ENCODE results near the gene ADARB2.

Gene ADARB2

DNA sequence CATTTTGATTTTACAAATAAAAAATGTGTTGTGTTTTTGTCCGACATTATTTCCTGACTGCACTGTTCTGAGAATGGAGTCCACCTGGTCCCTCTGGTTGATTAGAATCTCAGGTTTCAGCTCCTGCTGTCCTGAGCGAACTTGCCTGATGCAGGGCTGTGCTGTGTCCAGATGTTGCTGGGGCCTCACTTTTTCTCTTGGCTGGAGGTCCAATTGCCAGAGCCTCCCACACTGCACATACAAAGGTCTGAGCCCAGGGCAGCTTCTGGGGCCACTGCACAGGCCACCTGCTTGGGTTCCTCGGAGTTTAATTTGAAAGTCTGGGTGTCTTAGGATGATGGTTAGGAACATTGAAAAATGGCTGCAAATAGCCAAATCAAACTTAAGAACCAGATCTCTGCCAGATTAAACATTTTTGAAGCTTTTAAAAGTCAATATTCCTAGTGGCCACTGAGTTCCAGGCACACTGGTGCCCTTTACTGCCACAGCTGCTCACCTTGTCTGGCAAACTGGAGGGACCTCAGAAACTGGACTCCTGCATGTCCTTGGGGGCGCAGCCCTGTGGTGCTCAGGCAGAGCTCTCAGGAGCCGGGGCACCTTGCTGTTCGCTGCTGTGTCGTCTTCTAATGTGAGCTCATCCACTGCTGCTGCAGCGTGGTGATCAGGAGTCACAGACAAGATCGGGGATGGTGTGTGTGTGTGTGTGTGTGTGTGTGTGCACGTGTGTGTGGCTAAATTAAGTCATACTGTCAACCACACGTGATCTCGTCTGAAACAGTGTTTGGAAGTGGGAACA lies 606.1 kb downstream of the ADARB2 start:
- DNase-seq: no peak

DNA sequence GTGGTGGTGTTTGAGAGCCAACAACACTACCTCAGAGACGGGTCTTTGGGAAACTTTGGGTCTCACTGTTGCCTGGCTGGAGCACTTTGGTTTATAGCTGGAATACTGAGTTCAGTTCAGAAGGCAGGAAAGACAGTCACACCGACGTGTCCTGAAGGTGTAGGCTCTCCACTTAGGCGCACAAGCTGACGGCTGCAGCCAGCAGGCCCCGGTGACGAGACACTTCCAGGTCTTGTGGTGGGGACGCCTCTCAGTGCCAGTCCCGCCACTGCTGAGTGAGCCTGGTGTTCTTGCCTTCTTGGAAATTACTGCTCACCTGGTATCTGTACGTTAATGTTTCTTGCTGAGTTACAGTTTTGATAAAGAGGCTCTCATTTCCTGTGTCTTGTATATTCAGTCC lies 607.1 kb downstream of the ADARB2 start:
- DNase-seq: no peak

DNA sequence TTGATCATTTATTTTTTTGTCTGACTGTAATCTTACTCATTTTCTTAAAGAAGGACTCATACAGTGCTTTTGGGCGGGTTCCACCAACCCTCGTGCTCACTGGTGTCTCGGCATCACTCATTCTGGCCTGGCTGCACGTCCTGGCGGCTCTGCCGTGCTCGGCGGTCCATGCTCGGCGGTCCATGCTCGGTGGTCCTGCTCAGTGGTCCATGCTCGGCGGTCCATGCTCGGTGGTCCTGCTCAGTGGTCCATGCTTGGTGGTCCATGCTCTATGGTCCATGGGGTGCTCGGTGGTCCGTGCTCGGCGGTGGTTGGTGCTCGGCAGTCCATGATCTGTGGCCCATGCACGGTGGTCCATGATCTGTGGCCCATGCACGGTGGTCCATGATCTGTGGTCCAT lies 608.7 kb downstream of the ADARB2 start:
- no peak for DNase-seq

DNA sequence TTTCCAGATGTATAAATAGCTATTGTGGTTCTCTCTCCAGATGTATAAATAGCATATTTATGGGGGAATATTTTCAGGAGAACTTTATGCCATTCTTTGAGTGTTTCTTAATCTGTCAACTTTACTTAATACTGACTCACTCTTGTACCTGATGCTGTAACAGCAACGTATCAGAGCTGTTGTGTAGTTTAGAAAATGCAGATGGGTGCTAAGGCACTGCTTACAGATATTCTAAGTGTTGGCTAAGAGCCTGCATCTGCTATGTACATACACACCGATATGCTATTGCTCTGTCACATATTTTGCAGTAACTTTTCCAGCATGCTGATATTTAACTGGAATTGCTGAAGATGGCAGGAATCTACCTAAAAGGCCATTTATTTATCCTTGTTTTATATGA lies 609.2 kb downstream of the ADARB2 start:
- DNase-seq: no peak

DNA sequence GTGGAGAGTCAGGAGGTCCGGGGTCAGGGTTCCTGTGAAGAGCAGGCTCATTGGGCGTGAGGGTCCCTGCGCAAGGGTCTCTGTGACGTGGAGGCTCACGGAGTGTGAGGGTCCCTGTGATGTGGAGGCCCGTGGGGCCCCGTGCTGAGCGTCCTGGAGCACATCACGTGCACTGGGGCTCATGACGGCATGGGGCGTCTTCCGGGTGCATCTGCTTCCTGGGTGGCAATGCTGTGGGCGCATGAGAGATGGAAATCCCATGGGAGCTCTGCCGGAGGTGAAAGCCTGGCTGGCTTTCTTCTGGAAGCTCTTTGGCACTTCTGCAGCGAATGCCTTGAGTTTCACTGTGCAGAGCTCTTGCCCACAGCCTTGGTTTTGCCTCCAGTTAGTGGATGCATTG lies 609.7 kb downstream of the ADARB2 start:
- no peak for DNase-seq

Data from CD4-positive, alpha-beta T cell treated with Interferon gamma for 1 hour (primary cell).